SU-DHL-6 (cell line): ENCODE measurements around the gene TMCC3.

Experiments
- H2AFZ ChIP-seq: fragments of 200-600 bp; sonication (generic); 2 replicates; pipeline ENCODE4 v1.6.1; 2014; ENCODE audit warnings: low read depth, mild to moderate bottlenecking, moderate library complexity, mixed read lengths, antibody characterized with exemption, low read length; ENCODE audit not compliant: severe bottlenecking
- H3F3A ChIP-seq: fragments of 200-600 bp; shearing (Covaris generic); 2 replicates; pipeline ENCODE4 v1.6.0; 2016; ENCODE audit warnings: antibody characterized with exemption, mild to moderate bottlenecking; ENCODE audit not compliant: insufficient read depth
- H3K27ac ChIP-seq: fragments of 200-600 bp; sonication (generic); 2 replicates; pipeline ENCODE4 v1.5.1; 2016; ENCODE audit warnings: low read depth, mild to moderate bottlenecking, low read length, moderate library complexity, mixed read lengths
- H3K27me3 ChIP-seq: fragments of 200-600 bp; sonication (generic), shearing (Covaris generic); 2 replicates; pipeline ENCODE4 v1.6.0; 2014; ENCODE audit warnings: mild to moderate bottlenecking, low read length
- H3K36me3 ChIP-seq: fragments of 200-600 bp; sonication (generic); 2 replicates; pipeline ENCODE4 v1.6.1; 2014; ENCODE audit warnings: mild to moderate bottlenecking, low read length, mixed read lengths
- H3K4me2 ChIP-seq: fragments of 300-600, 200-600 bp; shearing (Covaris generic), sonication (generic); 2 replicates; pipeline ENCODE4 v1.6.0; 2014; ENCODE audit warnings: low read length, low read depth, mild to moderate bottlenecking; ENCODE audit not compliant: poor library complexity, severe bottlenecking
- H3K4me3 ChIP-seq: fragments of 200-600 bp; sonication (generic); 2 replicates; pipeline ENCODE4 v1.5.1; 2014; ENCODE audit warnings: antibody characterized with exemption, low read length, mild to moderate bottlenecking, mixed read lengths; ENCODE audit not compliant: insufficient read depth, poor library complexity, severe bottlenecking
- H3K79me2 ChIP-seq: fragments of 200-600 bp; sonication (generic); 2 replicates; pipeline ENCODE4 v1.6.1; 2014; ENCODE audit warnings: mild to moderate bottlenecking, low read length, moderate library complexity; ENCODE audit not compliant: insufficient read depth
- H3K9ac ChIP-seq: fragments of 200-600 bp; sonication (generic); 2 replicates; pipeline ENCODE4 v1.7.0; 2014; ENCODE audit warnings: mild to moderate bottlenecking, low read length
- H3K9me2 ChIP-seq: fragments of 200-600 bp; sonication (generic); replicated peaks from 2 replicates; pipeline ENCODE4 v1.6.1; 2014; ENCODE audit warnings: low read length; ENCODE audit not compliant: insufficient read depth
- H3K9me3 ChIP-seq: fragments of 200-600 bp; sonication (generic); 2 replicates; pipeline ENCODE4 v1.6.1; 2014; ENCODE audit warnings: low read length, mixed read lengths; ENCODE audit not compliant: insufficient read depth
- H4K20me1 ChIP-seq: fragments of 200-600 bp; sonication (generic); 2 replicates; pipeline ENCODE4 v1.6.1; 2014; ENCODE audit warnings: low read depth, mild to moderate bottlenecking, antibody characterized with exemption, low read length, moderate library complexity, mixed read lengths
- EZH2phosphoT487 ChIP-seq: fragments of 200-600 bp; sonication (generic), shearing (Covaris generic); conservative IDR thresholded peaks from 2 replicates; pipeline ENCODE4 v1.6.1; 2018; ENCODE audit warnings: mild to moderate bottlenecking, antibody characterized with exemption, low read length, moderate library complexity, mixed read lengths
- TF ChIP-seq, protein P1 (sequence below): fragments of 200-600 bp; sonication (generic); IDR thresholded peaks from one replicate; pipeline ENCODE4 v1.5.1; 2017; ENCODE audit warnings: antibody characterized with exemption, mild to moderate bottlenecking, low read length, moderate library complexity; ENCODE audit not compliant: insufficient read depth, poor library complexity, severe bottlenecking

TMCC3 gene, protein sequence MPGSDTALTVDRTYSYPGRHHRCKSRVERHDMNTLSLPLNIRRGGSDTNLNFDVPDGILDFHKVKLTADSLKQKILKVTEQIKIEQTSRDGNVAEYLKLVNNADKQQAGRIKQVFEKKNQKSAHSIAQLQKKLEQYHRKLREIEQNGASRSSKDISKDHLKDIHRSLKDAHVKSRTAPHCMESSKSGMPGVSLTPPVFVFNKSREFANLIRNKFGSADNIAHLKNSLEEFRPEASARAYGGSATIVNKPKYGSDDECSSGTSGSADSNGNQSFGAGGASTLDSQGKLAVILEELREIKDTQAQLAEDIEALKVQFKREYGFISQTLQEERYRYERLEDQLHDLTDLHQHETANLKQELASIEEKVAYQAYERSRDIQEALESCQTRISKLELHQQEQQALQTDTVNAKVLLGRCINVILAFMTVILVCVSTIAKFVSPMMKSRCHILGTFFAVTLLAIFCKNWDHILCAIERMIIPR

DNA sequence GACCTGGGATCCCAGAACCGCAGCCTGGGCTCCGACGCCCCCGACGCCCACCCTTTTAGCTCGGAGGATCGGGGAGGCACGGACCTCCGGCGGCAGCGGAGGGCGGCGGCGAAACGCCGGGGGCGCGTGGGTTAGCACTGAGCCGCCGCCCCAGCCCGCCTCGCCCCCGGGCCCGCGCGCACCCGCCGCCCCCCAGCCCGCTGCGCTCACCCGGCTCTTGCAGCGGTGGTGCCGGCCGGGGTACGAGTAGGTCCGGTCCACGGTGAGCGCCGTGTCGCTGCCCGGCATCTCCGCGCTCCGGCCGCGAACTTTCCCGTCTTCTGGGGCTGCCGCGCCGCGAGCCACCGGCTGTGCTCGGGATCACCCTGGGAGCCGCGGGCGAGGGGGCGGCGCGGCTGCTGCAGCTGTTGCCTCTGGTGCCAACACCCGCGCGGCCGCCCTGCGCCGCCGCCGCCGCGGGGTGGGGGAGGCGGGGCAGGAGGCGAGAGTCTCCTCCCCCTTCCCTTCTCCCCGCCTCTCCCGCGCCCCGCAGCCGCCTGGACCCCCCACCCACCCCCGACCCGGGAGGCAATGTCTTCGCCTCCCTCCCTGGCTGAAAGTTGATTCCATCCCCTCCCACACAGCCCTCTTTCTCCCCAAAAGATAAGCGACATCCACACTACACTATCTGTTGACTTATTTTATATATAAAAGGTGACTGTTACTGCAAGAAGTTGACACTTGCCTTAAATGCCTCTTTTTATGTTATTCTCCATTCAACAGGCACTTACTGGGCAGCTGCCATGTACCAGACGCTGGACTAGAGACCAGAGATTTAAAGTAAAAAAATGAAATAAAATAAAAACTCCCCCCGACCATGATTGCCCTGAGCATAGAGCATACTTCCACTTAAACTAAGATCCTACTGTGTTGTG, at the start of gene TMCC3:
TSS of gene TMCC3 (minus strand) at position 415 of the 914 bp plus-strand sequence. CDS start at position 288, 127 bp downstream.
- Histone ChIP-seq H3K9ac (peak within 1 kb of the TSS; percentile 16; the same call in 1 of the 2 replicates), H2AFZ (no peak within 1 kb of the TSS), H3K79me2 (no peaks in the 10 kb centered on the region)

DNA sequence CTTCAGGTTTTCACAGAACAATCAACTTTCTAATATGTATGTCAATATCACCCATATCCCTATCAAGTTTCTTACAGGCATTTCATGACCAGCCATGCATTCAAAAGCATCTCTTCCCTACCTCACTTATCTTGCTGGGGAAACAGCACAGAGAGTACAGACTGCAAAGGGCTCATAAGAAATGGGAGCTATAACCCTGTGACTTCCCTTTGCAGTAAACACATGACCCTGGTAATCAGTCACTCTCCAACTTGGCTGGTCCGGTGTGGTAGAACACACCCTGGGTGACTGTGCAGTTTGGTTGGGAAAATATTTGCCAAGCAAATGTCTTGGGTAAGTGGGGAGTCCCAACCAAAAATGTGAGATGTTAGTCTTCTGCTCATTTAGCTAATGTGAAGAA, 49.4 kb upstream of the TMCC3 start:
- H3K4me2 ChIP-seq, result no peak overlapping the region
- H4K20me1 ChIP-seq, result no peaks in the 10 kb centered on the region
- no peaks in the 10 kb centered on the region for H3K9me3 ChIP-seq
- TF ChIP-seq, protein P1, sequence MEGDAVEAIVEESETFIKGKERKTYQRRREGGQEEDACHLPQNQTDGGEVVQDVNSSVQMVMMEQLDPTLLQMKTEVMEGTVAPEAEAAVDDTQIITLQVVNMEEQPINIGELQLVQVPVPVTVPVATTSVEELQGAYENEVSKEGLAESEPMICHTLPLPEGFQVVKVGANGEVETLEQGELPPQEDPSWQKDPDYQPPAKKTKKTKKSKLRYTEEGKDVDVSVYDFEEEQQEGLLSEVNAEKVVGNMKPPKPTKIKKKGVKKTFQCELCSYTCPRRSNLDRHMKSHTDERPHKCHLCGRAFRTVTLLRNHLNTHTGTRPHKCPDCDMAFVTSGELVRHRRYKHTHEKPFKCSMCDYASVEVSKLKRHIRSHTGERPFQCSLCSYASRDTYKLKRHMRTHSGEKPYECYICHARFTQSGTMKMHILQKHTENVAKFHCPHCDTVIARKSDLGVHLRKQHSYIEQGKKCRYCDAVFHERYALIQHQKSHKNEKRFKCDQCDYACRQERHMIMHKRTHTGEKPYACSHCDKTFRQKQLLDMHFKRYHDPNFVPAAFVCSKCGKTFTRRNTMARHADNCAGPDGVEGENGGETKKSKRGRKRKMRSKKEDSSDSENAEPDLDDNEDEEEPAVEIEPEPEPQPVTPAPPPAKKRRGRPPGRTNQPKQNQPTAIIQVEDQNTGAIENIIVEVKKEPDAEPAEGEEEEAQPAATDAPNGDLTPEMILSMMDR, result no peak
- no peak overlapping the region for H2AFZ ChIP-seq
- H3K4me3 ChIP-seq, result no peak overlapping the region
- no peaks in the 10 kb centered on the region for H3K79me2 ChIP-seq
- no peak overlapping the region for H3K9ac ChIP-seq
- no peaks in the 10 kb centered on the region for H3K27me3 ChIP-seq
- H3K36me3 ChIP-seq, result no peaks in the 10 kb centered on the region
- no peaks in the 10 kb centered on the region for H3K9me2 ChIP-seq
- no peaks in the 10 kb centered on the region for H3F3A ChIP-seq
- no peak overlapping the region for H3K27ac ChIP-seq

More for the DNA sequence above, at the start of gene TMCC3:
- Histone ChIP-seq H3K4me2 (peak within 1 kb of the TSS; percentile 72), H4K20me1 (no peaks in the 10 kb centered on the region), H3K9me2 (no peaks in the 10 kb centered on the region), H3K27ac (no peak within 1 kb of the TSS), H3K27me3 (no peaks in the 10 kb centered on the region), H3K36me3 (no peaks in the 10 kb centered on the region), H3K4me3 (peak within 1 kb of the TSS; percentile 53), H3F3A (no peaks in the 10 kb centered on the region), H3K9me3 (no peaks in the 10 kb centered on the region)
- no peak for TF ChIP-seq EZH2phosphoT487
- TF ChIP-seq, protein P1, result no peak

DNA sequence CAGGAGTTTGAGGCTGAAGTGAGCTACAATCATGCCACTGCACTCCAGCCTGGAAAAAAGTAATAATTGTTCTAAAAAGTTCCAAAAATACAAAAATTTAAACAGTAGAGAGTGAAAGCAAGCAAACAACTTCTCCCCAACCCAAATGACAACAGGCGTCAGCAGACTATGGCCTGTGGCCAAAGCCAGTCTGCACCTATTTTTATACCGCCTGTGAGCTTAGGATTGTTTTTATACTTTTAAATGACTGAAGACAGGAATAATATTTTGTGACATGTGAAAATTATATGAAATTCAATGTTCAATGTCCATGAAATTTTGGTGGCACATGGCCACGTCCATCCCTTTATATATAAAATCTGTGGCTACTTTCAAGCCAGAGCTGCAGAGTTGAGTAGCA, 48.2 kb upstream of the TMCC3 start:
- H3K4me3 ChIP-seq, result no peak overlapping the region
- H3K9me2 ChIP-seq, result no peaks in the 10 kb centered on the region
- no peaks in the 10 kb centered on the region for H3F3A ChIP-seq
- no peaks in the 10 kb centered on the region for H3K36me3 ChIP-seq
- no peaks in the 10 kb centered on the region for H3K9me3 ChIP-seq
- H3K79me2 ChIP-seq, result no peaks in the 10 kb centered on the region
- H2AFZ ChIP-seq, result no peak overlapping the region
- TF ChIP-seq, protein P1, result no peak
- TF ChIP-seq EZH2phosphoT487, result no peak
- no peaks in the 10 kb centered on the region for H4K20me1 ChIP-seq
- H3K4me2 ChIP-seq, result no peak overlapping the region
- no peak overlapping the region for H3K9ac ChIP-seq
- no peaks in the 10 kb centered on the region for H3K27me3 ChIP-seq
- no peak overlapping the region for H3K27ac ChIP-seq
